CD4-positive, alpha-beta T cell treated with Interleukin-1 beta for 1 hour (primary cell): Measurements from ENCODE around the gene SLC25A1.

Source experiments
- DNase-seq, 2 donors: peaks; one replicate each; pipeline ENCODE4 v3.0.0-alpha.2; 2020 to 2022

The SLC25A1 gene

GRCh38 chr22:19134874-19135273 lies 43.7 kb downstream of the SLC25A1 start:
- DNase-seq = no peak

- no peak for DNase-seq
These were observed 44.2 kb downstream of the SLC25A1 start for GRCh38 chr22:19134176-19134831.

- DNase-seq = no peak
These were observed 45.0 kb downstream of the SLC25A1 start for GRCh38 chr22:19133561-19133960.

DNA sequence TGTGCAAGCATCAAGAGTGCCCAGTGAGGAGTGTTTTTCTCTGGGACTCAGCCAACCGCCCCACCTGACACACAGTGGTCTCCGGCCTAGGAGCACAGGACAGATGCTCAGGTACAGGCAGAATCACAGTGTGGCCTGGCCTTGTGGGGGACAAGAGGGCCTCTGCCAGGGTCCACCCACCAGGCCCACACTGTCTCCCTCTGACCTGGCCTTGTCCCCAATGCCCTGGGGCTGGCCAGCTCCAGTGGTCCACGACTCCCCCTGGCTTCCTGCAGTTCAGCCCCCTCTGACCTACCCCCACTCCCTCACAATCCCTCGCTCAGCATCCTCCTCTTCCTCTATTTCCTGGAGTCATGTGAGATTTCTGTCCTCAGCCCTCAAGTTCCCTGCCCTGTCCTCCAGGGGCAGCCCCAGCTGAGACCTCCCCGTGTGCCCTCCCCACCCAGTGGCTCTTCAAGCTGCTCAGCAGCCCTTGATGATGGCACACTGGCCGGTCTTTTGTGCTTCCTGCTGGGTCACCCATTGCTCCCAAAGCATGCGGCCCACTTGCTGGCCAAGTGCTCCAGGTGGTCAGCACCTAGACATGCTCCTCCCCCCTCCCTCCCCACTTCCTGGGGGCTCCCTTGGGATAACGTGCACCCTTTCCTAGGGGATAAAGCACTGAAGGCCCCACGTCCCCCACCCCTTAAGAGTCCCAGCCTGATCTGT lies 45.7 kb downstream of the SLC25A1 start:
- no peak for DNase-seq

DNA sequence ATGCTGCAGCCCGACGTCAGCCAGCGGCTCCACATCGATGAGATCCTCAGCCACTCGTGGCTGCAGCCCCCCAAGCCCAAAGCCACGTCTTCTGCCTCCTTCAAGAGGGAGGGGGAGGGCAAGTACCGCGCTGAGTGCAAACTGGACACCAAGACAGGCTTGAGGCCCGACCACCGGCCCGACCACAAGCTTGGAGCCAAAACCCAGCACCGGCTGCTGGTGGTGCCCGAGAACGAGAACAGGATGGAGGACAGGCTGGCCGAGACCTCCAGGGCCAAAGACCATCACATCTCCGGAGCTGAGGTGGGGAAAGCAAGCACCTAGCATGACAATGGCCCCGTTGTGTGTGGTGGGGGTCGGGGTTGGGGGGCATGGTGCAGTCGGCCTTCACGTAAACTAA lies 46.4 kb downstream of the SLC25A1 start:
- DNase-seq = no peak

- no peak for DNase-seq
These were observed 46.9 kb downstream of the SLC25A1 start for GRCh38 chr22:19131685-19132015.

DNA sequence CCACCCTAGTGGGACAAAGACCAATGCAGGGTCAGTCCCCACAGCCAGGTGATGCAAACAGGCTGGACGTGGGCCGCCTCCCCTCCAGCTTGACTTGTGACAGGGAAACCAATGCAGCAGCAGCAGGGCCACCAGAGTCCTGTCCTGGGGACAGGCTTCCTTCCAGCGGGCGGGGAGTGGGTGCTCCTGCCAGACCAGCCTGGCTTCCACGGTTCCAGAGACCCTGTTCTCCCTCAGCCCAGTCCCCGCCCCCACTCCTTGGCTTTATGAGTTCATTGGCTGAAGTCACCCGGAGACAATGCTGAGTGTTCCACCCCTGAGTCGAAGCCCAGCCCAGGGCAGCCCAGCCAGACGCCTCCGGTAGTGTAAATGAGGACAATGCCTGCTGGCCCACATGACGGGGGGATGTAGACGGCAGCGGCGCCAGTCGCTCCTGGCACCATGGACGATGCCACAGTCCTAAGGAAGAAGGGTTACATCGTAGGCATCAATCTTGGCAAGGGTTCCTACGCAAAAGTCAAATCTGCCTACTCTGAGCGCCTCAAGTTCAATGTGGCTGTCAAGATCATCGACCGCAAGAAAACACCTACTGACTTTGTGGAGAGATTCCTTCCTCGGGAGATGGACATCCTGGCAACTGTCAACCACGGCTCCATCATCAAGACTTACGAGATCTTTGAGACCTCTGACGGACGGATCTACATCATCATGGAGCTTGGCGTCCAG lies 47.4 kb downstream of the SLC25A1 start, which contains the start of gene TSSK2:
Gene TSSK2 (plus strand): TSS at position 350 of the 726 bp plus-strand sequence. CDS start 92 bp downstream, at position 442.
- no peak for DNase-seq

GRCh38 chr22:19129871-19130270 lies 48.7 kb downstream of the SLC25A1 start:
- no peak for DNase-seq

GRCh38 chr22:19128946-19129727 lies 49.4 kb downstream of the SLC25A1 start:
- no peak for DNase-seq

GRCh38 chr22:19128009-19128401 lies 50.5 kb downstream of the SLC25A1 start:
- no peak for DNase-seq

- DNase-seq = no peak
These were observed 51.1 kb downstream of the SLC25A1 start for GRCh38 chr22:19127329-19128008.

DNA sequence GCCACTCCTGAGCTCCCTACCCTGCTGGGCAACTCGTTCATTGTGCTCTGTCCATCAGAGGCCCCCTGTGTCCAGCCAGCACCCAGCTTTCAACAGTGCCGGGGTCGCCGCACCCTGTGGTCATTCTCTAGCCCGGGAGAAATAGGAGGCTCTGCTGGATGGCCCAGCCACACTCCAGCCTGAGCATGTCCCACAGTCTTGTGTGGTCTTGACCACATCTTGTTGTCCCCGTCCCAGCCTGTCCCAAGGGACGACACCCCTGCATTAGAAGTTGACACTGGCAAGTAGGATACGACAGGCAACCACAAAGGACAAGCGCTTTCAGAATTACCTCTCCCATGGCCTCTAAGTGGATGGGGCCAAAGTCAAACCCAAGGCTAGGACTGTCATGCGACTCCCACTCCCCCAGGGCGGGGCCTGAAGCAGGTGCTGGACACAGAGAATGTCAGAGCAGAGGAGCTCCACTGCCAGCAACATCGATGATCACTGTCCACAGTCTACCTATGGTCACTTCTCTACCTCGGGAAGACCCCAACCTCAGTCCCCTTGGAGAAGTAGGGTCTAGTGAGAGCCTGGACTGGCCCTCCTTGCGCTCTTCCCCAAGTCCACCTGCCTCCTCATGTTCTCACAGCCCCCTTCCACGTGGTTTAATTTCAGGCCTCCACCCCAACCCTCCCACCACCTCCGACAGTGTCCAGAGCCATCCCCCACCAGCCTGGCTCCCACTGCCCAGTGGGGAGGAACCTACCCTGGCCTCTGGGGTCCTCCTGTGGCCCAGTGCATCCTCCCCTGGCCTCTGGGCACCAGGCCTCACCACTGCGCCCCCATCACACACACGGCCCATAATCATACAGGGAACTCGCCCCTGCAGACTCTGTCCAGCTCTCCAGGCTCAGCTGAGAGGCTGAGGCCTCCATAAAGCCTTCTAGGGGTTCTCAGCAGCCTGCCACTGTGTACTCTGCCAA lies 51.9 kb downstream of the SLC25A1 start:
- DNase-seq = no peak
